ENCODE results near the gene ANKRD16.

- TF ChIP-seq CTCF (IDR thresholded peaks at IDR 0.05) = no peak
- no peak for TF ChIP-seq POLR2AphosphoS5 (IDR thresholded peaks at IDR 0.05; ENCODE audit: low read depth, low read length)
- no peak for TF ChIP-seq REST (IDR thresholded peaks at IDR 0.05; ENCODE audit: insufficient read depth in 1 of 2, low read depth in 2 of 2, low read length in 1 of 2)
- TF ChIP-seq SIN3A (IDR thresholded peaks at IDR 0.05; ENCODE audit: borderline replicate concordance, insufficient read depth, low read depth, low read length) = no peak
These were observed 4.7 kb upstream of the ANKRD16 start for GRCh38 chr10:5894403-5894802.

Measured in Panc1 (cell line).